K562 (cell line): ENCODE results near the gene CYSTM1. TPM values are rescaled to one million over a fixed set of nuclear protein-coding genes. Genes with fewer than 3 reads are reported as not detected.
A peak's percentile ranks its signal among the peaks of the same experiment; 100 is the strongest.

ENCODE experiments used
- ATAC-seq: fragments of 200-7000 bp; cut with Tn5 transposase; 3 replicates; pipeline ENCODE4 v1.9.1; 2020; ENCODE audit warnings: moderate library complexity
- BruUV-seq: library from RNA; stranded (reverse); fragments of 400-500 nt; replicated peaks from 2 replicates; lab custom pipeline; 2021; lab: Mats Ljungman, UMichigan
- CTCF ChIA-PET: fragments of 300-600 bp; formaldehyde crosslinking; extraction: SDS; loops from one replicate; lab custom pipeline; 2021; ENCODE audit warnings: low intra/inter-chr PET ratio; lab: Yijun Ruan, JAX
- POLR2A ChIA-PET: fragments of 300-600, 350-650 bp; sonication (Branson Sonifier 250); formaldehyde crosslinking; extraction: SDS; loops from one replicate; lab custom pipeline; 2021; ENCODE audit warnings: antibody characterized with exemption, inconsistent platforms; lab: Yijun Ruan, JAX
- DNase-seq, 4 experiments: peaks; one replicate each; pipeline versions ENCODE4 v3.0.0 to v3.0.0-alpha.2; 2011 to 2018; ENCODE audit warnings: low spot score in 3 of 4, mixed read lengths in 3 of 4; ENCODE audit errors: extremely low read depth in 1 of 4
- FAIRE-seq: peaks from 2 replicates; lab custom pipeline; 2011; peaks lifted over from hg19 to GRCh38; lab: Jason Lieb, UNC
- H2AFZ ChIP-seq: 2 replicates; pipeline ENCODE4 v1.6.0; 2011; ENCODE audit warnings: low read depth, low read length, control low read depth, inconsistent platforms
- H3K27ac ChIP-seq: fragments of 200-600 bp; 3 replicates; pipeline ENCODE4 v1.8.0; 2011; ENCODE audit warnings: low read depth, mild to moderate bottlenecking, control low read depth, inconsistent platforms, low read length, moderate library complexity, mixed read lengths; ENCODE audit errors: extremely low read depth
- H3K27me3 ChIP-seq, 2 experiments: fragments of 300-600 bp in 1 of 2; 2 replicates in 1 of 2; 3 replicates in 1 of 2; pipeline versions ENCODE4 v1.6.0 to v1.8.0; 2011; ENCODE audit warnings: inconsistent platforms in 2 of 2, low read length in 2 of 2, mild to moderate bottlenecking in 1 of 2, mixed read lengths in 1 of 2, moderate library complexity in 1 of 2; ENCODE audit not compliant: control insufficient read depth in 2 of 2, insufficient read depth in 2 of 2
- H3K36me3 ChIP-seq: fragments of 300-600 bp; 3 replicates; pipeline ENCODE4 v1.8.0; 2011; ENCODE audit warnings: mild to moderate bottlenecking, low read length, inconsistent platforms; ENCODE audit not compliant: control insufficient read depth, insufficient read depth
- H3K4me1 ChIP-seq, 2 experiments: fragments of 200-600 bp in 1 of 2; replicated peaks in 1 of 2; 2 replicates in 1 of 2; 3 replicates in 1 of 2; pipeline versions ENCODE4 v1.5.1 to v1.8.0; 2011; ENCODE audit warnings: inconsistent platforms in 2 of 2, low read length in 2 of 2, mild to moderate bottlenecking in 1 of 2, mixed read lengths in 1 of 2, moderate library complexity in 1 of 2; ENCODE audit not compliant: control insufficient read depth in 2 of 2, insufficient read depth in 2 of 2
- H3K4me2 ChIP-seq: 2 replicates; pipeline ENCODE4 v1.6.1; 2011; ENCODE audit warnings: low read length, control low read depth, inconsistent platforms, mixed read lengths; ENCODE audit not compliant: insufficient read depth
- H3K4me3 ChIP-seq: fragments of 200-600 bp; sonication (generic), shearing (Covaris generic); 2 replicates; pipeline ENCODE4 v1.5.1; 2016; ENCODE audit warnings: control low read depth, inconsistent platforms
- H3K79me2 ChIP-seq: fragments of 200-600 bp; 3 replicates; pipeline ENCODE4 v1.8.0; 2011; ENCODE audit warnings: low read length, inconsistent platforms; ENCODE audit not compliant: control insufficient read depth, insufficient read depth
- H3K9ac ChIP-seq, 2 experiments: 2 replicates each; pipeline versions ENCODE4 v1.6.0 to v1.6.1; 2011; ENCODE audit warnings: low read depth in 2 of 2, low read length in 2 of 2, control low read depth in 1 of 2, inconsistent platforms in 1 of 2, mild to moderate bottlenecking in 1 of 2, mixed read lengths in 1 of 2; ENCODE audit not compliant: insufficient read depth in 1 of 2
- H3K9me1 ChIP-seq: one replicate; pipeline ENCODE4 v1.6.0; 2011; ENCODE audit warnings: inconsistent platforms, mild to moderate bottlenecking, low read length, moderate library complexity; ENCODE audit not compliant: control insufficient read depth, insufficient read depth
- H3K9me3 ChIP-seq: replicated peaks from 2 replicates; pipeline ENCODE4 v1.5.1; 2011; ENCODE audit warnings: low read depth, low read length, inconsistent platforms; ENCODE audit not compliant: control insufficient read depth, insufficient read depth
- H4K20me1 ChIP-seq: replicated peaks from 2 replicates; pipeline ENCODE4 v1.6.1; 2011; ENCODE audit warnings: low read length, inconsistent platforms, mixed read lengths; ENCODE audit not compliant: control insufficient read depth, insufficient read depth
- CBFA2T3 ChIP-seq: fragments of 450-650 bp; IDR thresholded peaks from 2 replicates; pipeline ENCODE4 v1.6.1; 2017
- CEBPG ChIP-seq, 3 experiments: fragments of 200-800 bp in 1 of 3; sonication (Bioruptor generic) in 1 of 3; sonication (generic) in 1 of 3; formaldehyde crosslinking in 1 of 3; IDR thresholded peaks in 2 of 3; conservative IDR thresholded peaks in 1 of 3; 2 replicates each; pipeline versions ENCODE4 v1.6.1 to v1.8.0; 2016 to 2022; ENCODE audit warnings: missing compliant biosample characterization in 2 of 3, missing genetic modification characterization in 2 of 3, mild to moderate bottlenecking in 1 of 3, missing genetic modification reagents in 1 of 3
- E2F4 ChIP-seq: sonication (generic); formaldehyde crosslinking; IDR thresholded peaks from 2 replicates; pipeline ENCODE4 v1.8.0; 2022; ENCODE audit warnings: mild to moderate bottlenecking, low read depth, missing genetic modification reagents
- ETS2 ChIP-seq: IDR thresholded peaks from 2 replicates; pipeline ENCODE4 v1.6.1; 2016; ENCODE audit warnings: borderline replicate concordance, missing genetic modification characterization, mild to moderate bottlenecking, moderate library complexity, missing compliant biosample characterization; ENCODE audit not compliant: poor library complexity, severe bottlenecking
- EZH2 ChIP-seq: IDR thresholded peaks from 2 replicates; pipeline ENCODE4 v1.6.1; 2012; ENCODE audit warnings: low read depth, mild to moderate bottlenecking, inconsistent platforms, low read length, borderline replicate concordance
- FUS ChIP-seq: fragments of 200-400 bp; formaldehyde crosslinking; optimal IDR thresholded peaks from 2 replicates; pipeline ENCODE3; 2017; ENCODE audit warnings: low read depth, low read length
- POLR3A ChIP-seq: IDR thresholded peaks from 2 replicates; pipeline ENCODE4 v1.6.1; 2011; ENCODE audit warnings: borderline replicate concordance, mild to moderate bottlenecking, moderate library complexity; ENCODE audit not compliant: insufficient read length, insufficient read depth; ENCODE audit errors: extremely low read depth
- PRMT5 ChIP-seq: sonication (generic); formaldehyde crosslinking; IDR thresholded peaks from 2 replicates; pipeline ENCODE4 v1.5.0; 2020; ENCODE audit warnings: missing genetic modification reagents
- PURB ChIP-seq: sonication (generic); formaldehyde crosslinking; IDR thresholded peaks from 2 replicates; pipeline ENCODE4 v1.9.0; 2021; ENCODE audit warnings: low read depth, mild to moderate bottlenecking, missing genetic modification reagents
- SRF ChIP-seq, 2 experiments: fragments of 250-450, 450-650 bp in 1 of 2; sonication (Bioruptor Pico) in 1 of 2; sonication (generic) in 1 of 2; formaldehyde crosslinking; IDR thresholded peaks; 2 replicates each; pipeline versions ENCODE4 v1.5.0 to v1.5.1; 2020 to 2022; ENCODE audit warnings: mild to moderate bottlenecking in 1 of 2, missing genetic modification reagents in 1 of 2
- SRSF3 ChIP-seq: fragments of 200-400 bp; formaldehyde crosslinking; IDR thresholded peaks from 2 replicates; pipeline ENCODE4 v1.6.1; 2016; ENCODE audit warnings: mild to moderate bottlenecking, low read length, moderate library complexity; ENCODE audit not compliant: insufficient read depth
- TAL1 ChIP-seq: fragments of 450-650 bp; IDR thresholded peaks from 2 replicates; pipeline ENCODE4 v1.6.1; 2016; ENCODE audit warnings: mild to moderate bottlenecking
- THAP7 ChIP-seq: fragments of 250-450 bp; sonication (Bioruptor Pico); IDR thresholded peaks from 2 replicates; pipeline ENCODE4 v1.5.0; 2021
- U2AF1 ChIP-seq: fragments of 200-400 bp; formaldehyde crosslinking; optimal IDR thresholded peaks from 2 replicates; pipeline ENCODE3; 2017; ENCODE audit warnings: mild to moderate bottlenecking, low read depth, low read length, moderate library complexity
- ZNF143 ChIP-seq: sonication (generic); formaldehyde crosslinking; IDR thresholded peaks from 2 replicates; pipeline ENCODE4 v1.9.0; 2022; ENCODE audit warnings: mild to moderate bottlenecking, missing genetic modification reagents
- ZNF76 ChIP-seq: fragments of 250-450 bp; sonication (Bioruptor Pico); IDR thresholded peaks from 2 replicates; pipeline ENCODE4 v1.4.0; 2020; ENCODE audit warnings: mild to moderate bottlenecking, moderate library complexity, borderline replicate concordance
- WGBS: fragments of 100-300 bp; shearing (Covaris generic); methylation state at CpG from one replicate; pipeline ENCODE4 v1.1.6; 2016; ENCODE audit warnings: low coverage, mixed read lengths; ENCODE audit not compliant: insufficient coverage; ENCODE audit errors: missing lambda C conversion rate; 5-methylcytosine and 5-hydroxymethylcytosine counted together
- in situ Hi-C: fragments of 300-500 bp; cut with MboI; formaldehyde crosslinking; loops from 4 replicates; pipeline ENCODE4 v1.15.0; 2018; ENCODE audit warnings: inconsistent platforms, mixed read lengths
- intact Hi-C: fragments of 100-400 bp; cut with micrococcal nuclease; formaldehyde crosslinking; loops from 2 replicates; pipeline ENCODE4 v1.14.2; 2022
- polyA plus RNA-seq, 8 experiments: library from polyadenylated mRNA; depleted of rRNA in 4 of 8; stranded (reverse) in 5 of 8; unstranded in 3 of 8; fragments of >200 nt; fragmentation: Nextera tagmentation in 2 of 8; fragmentation: Illumina TruSeq in 1 of 8; extraction: Ambion mirVana in 2 of 8; extraction: Trizol in 1 of 8; gene quantifications; 2 replicates each; pipeline versions ENCODE4 v1.2.1 to v1.2.3, GENCODE V29; 2011 to 2014; ENCODE audit warnings: inconsistent platforms in 1 of 8, missing spikeins in 1 of 8
- total RNA-seq, 7 experiments: library from RNA; depleted of rRNA in 6 of 7; stranded (reverse); fragments of >200 nt in 6 of 7; fragmentation: Illumina TruSeq in 2 of 7; extraction: Trizol in 2 of 7; gene quantifications; 2 replicates each; pipeline versions ENCODE4 v1.2.1 to v1.2.3, GENCODE V29; 2011 to 2021; ENCODE audit warnings: low replicate concordance in 1 of 7

The CYSTM1 gene
- total and polyA plus RNA-seq, 9 of the 15 experiments (the other 6 are each of a cell fraction or from before 2014, with no cell fraction given), result 76.1 to 422 (median 108) TPM

- H3K9ac ChIP-seq, result peak overlapping the region; percentile 15 to 62; a peak in 1 of 4 replicates
- H3K4me3 ChIP-seq, result no peak overlapping the region
- WGBS, result 31% methylated on average over 9 of the region's 9 CpGs
- H4K20me1 ChIP-seq, result no peaks in the 10 kb centered on the region
- H3K9me3 ChIP-seq, result no peaks in the 10 kb centered on the region
- ChIA-PET CTCF (no interaction called here), POLR2A (interaction anchor here (0.8 to 4.0 kb wide), 3 partner anchors 14 to 169 kb away, joined by 3 to 18 read pairs (median 3); no protein-coding TSS in a partner anchor)
- peaks cover 44 to 96% of the 10 kb centered on the region in 2 experiments for H3K4me1 ChIP-seq
- no TSS peak for BruUV-seq
- FAIRE-seq (no peak), ATAC-seq (no peak), DNase-seq (no peak)
- no peaks in the 10 kb centered on the region for H3K27me3 ChIP-seq
- no peak overlapping the region for H2AFZ ChIP-seq
- H3K9me1 ChIP-seq, result peaks cover 4% of the 10 kb centered on the region
- peak overlapping the region; percentile 95 for H3K27ac ChIP-seq
- peaks cover 19% of the 10 kb centered on the region for H3K36me3 ChIP-seq
- intact Hi-C loops, result loop anchor here (1.0 kb wide), 1 partner anchor 43 kb away; no protein-coding TSS in a partner anchor
- peak overlapping the region; percentile 19; the same call in 1 of the 2 replicates for H3K4me2 ChIP-seq
- in situ Hi-C loops, result no loop called here
- H3K79me2 ChIP-seq, result peaks cover 91% of the 10 kb centered on the region
- TF ChIP-seq CEBPG (CRISPR knock-in tag; IDR thresholded peaks at IDR 0.05) (no peak), CEBPG (tag; conservative IDR thresholded peaks at IDR 0.05 in 1 of 2, IDR thresholded peaks at IDR 0.05 in 1 of 2) (0 out of 4 replicates have a peak, but pooled peaks of 1 of the 2 experiments have one; percentile 6), ETS2 (tag) (no peak), E2F4 (no peak), TAL1 (0 out of 2 replicates have a peak, but pooled peaks have one; percentile 4), SRF (CRISPR knock-in tag; IDR thresholded peaks at IDR 0.05) (0 out of 4 replicates have a peak, but pooled peaks of 1 of the 2 experiments have one; percentile 20), ZNF143 (no peak), CBFA2T3 (peak; percentile 43; the same call in 1 of the 2 replicates), POLR3A (no peak), PRMT5 (CRISPR knock-in tag) (no peak), EZH2 (no peak), ZNF76 (CRISPR knock-in tag) (no peak), SRSF3 (no peak), PURB (no peak), THAP7 (CRISPR knock-in tag) (no peak), FUS (no peak), U2AF1 (no peak)
Observed at GRCh38 chr5:140219068-140219991, 44.3 kb downstream of the CYSTM1 start.
